Inflammatory macrophage treated with lipopolysaccharide for 1 hour (primary cell): ENCODE data around the gene LCE6A.

ENCODE experiments used
- DNase-seq, 2 donors: peaks; one replicate each; pipeline ENCODE4 v3.0.0-alpha.2; 2020 to 2022

The LCE6A gene

GRCh38 chr1:152842556-152842955 is at the start of gene LCE6A:
Gene LCE6A (plus strand): TSS chr1:152842856. CDS start chr1:152843521, 665 bp downstream.
- DNase-seq, result no peak

- no peak for DNase-seq
Measured at GRCh38 chr1:152795686-152796085, 47.0 kb upstream of the LCE6A start.

- DNase-seq, result no peak
Measured at GRCh38 chr1:152796421-152796820, 46.2 kb upstream of the LCE6A start, which contains the start of gene LCE1D. Gene LCE1D (plus strand): TSS chr1:152796721. CDS start chr1:152797795, 1,074 bp downstream.

- no peak for DNase-seq
Measured at GRCh38 chr1:152801333-152801732, 41.3 kb upstream of the LCE6A start.

- no peak for DNase-seq
Measured at GRCh38 chr1:152806576-152806975, 36.1 kb upstream of the LCE6A start, which contains the start of gene LCE1C. Gene LCE1C (minus strand): TSS chr1:152806651. CDS start chr1:152805478, 1,173 bp downstream.

GRCh38 chr1:152811050-152811449 is 31.6 kb upstream of the LCE6A start:
- DNase-seq, result no peak

GRCh38 chr1:152811671-152812070 is 31.0 kb upstream of the LCE6A start, which contains the start of gene LCE1B:
Gene LCE1B (plus strand): TSS chr1:152811971. CDS start chr1:152812447, 476 bp downstream.
- no peak for DNase-seq

GRCh38 chr1:152817309-152817708 is 25.3 kb upstream of the LCE6A start:
- DNase-seq, result no peak

- DNase-seq, result no peak
Measured at GRCh38 chr1:152823294-152823693, 19.4 kb upstream of the LCE6A start.

- DNase-seq, result no peak
Measured at GRCh38 chr1:152824964-152825363, 17.7 kb upstream of the LCE6A start.

GRCh38 chr1:152827173-152827572 is 15.5 kb upstream of the LCE6A start, which contains the start of gene LCE1A:
Gene LCE1A (plus strand): TSS chr1:152827473. CDS start chr1:152827473, 0 bp downstream.
- no peak for DNase-seq

- no peak for DNase-seq
Measured at GRCh38 chr1:152836870-152837269, 5.8 kb upstream of the LCE6A start.

GRCh38 chr1:152855661-152856060 is 13.0 kb downstream of the LCE6A start:
- DNase-seq, result no peak

GRCh38 chr1:152858062-152858461 is 15.4 kb downstream of the LCE6A start:
- DNase-seq, result no peak

- DNase-seq, result no peak
Measured at GRCh38 chr1:152859696-152860095, 17.0 kb downstream of the LCE6A start, which contains the start of gene LCE7A. Gene LCE7A (plus strand): TSS chr1:152859996. CDS start chr1:152860698, 702 bp downstream.

GRCh38 chr1:152860129-152860528 is 17.5 kb downstream of the LCE6A start:
- DNase-seq, result no peak

- no peak for DNase-seq
Measured at GRCh38 chr1:152861374-152861773, 18.7 kb downstream of the LCE6A start.

GRCh38 chr1:152864443-152864842 is 21.8 kb downstream of the LCE6A start:
- no peak for DNase-seq

- DNase-seq, result peak; percentile 1 to 2
Measured at GRCh38 chr1:152866321-152866720, 23.7 kb downstream of the LCE6A start.

GRCh38 chr1:152869808-152870419 is 27.3 kb downstream of the LCE6A start:
- peak; percentile 40 to 73 for DNase-seq

- peak in 1 of 2 donors; percentile 23 for DNase-seq
Measured at GRCh38 chr1:152870831-152871730, 28.4 kb downstream of the LCE6A start.

GRCh38 chr1:152871731-152872126 is 29.1 kb downstream of the LCE6A start:
- DNase-seq, result no peak

- no peak for DNase-seq
Measured at GRCh38 chr1:152873495-152873894, 30.8 kb downstream of the LCE6A start.

- DNase-seq, result no peak
Measured at GRCh38 chr1:152876827-152877226, 34.2 kb downstream of the LCE6A start.
